ENCODE data around the gene SRXN1. TPM values are rescaled to one million over a fixed set of nuclear protein-coding genes. Genes with fewer than 3 reads are reported as not detected.

SRXN1 gene
- polyA plus RNA-seq, 1 donor from 2014 or later: 6.9 TPM

DNA sequence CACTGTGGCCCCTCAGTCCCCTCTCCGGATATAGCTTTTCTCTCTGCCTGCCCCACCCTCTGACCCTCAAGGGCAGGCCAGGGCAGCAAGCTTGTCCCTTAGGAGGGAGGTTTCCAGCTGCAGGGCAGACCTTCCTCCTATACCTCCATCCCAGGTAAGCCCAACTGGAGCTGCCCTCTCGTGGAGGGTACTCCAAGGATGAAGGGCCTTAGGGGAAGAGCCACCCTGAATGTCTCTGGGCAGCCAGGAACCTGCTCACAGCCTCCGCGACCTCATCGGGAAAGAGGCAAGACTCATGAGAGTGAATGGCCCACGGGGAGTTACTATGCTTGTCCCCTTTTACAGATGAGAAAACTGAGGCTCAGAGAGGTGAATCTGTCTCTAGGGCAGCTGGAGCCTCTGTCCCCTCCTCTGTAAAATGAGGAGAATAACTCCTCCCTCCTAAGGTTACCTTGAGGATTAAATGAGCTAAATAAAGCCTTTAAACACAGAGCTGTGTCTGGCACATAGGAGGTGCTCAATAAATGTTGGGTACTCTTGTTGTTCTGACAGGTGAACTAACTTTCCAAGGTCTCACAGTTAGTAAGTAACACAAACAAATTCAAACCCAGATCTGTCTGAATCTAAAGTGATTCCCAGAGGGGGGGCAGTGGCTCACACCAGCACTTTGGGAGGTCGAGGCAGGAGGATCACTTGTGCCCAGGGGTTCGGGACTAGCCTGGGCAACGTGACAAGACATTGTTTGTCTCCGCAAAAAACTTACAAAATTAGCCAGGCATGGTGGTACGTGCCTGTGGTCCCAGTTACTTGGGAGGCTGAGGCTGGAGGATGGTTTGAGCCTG is 12.1 kb downstream of the SRXN1 start (continued):
- TF ChIP-seq RAD21 (conservative IDR thresholded peaks at IDR 0.05): no peak

DNA sequence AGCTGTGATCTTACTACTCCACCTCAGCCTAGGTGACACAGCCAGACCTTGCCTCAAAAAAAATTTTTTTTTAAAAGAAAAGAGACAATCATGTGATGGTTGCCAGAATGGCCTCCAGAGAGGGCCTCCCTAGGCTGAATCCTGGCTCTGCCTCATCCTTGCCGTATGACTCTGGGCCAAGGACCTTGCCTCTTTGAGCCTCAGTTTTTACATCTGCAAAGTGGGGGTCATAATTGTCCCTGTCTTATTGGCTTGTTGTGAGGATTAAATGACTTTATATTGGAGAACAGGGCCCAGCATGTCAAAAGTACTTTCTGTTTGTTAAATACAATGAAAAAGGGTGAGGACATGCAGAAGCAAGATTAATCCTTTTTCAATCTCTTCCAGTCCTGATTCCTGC is 14.4 kb downstream of the SRXN1 start:
- Histone ChIP-seq H3K9me2 (ENCODE audit: insufficient read depth, low read length) (no peaks in the 10 kb centered on the region), H3K9ac (ENCODE audit: low read length) (no peak overlapping the region), H2AFZ (ENCODE audit: low read depth, low read length) (no peak overlapping the region), H3F3A (ENCODE audit: insufficient read depth, low read length, poor library complexity, severe bottlenecking) (no peaks in the 10 kb centered on the region), H3K4me2 (ENCODE audit: low read length) (no peak overlapping the region), H3K4me3 (ENCODE audit: low read length) (no peak overlapping the region), H3K27me3 (ENCODE audit: insufficient read depth, low read depth, low read length) (no peaks in the 10 kb centered on the region), H3K79me2 (replicated peaks; ENCODE audit: insufficient read depth, low read length) (no peaks in the 10 kb centered on the region), H3K27ac (ENCODE audit: low read length) (no peak overlapping the region), H3K36me3 (ENCODE audit: insufficient read depth, low read length) (no peaks in the 10 kb centered on the region), H4K20me1 (ENCODE audit: insufficient read depth) (no peaks in the 10 kb centered on the region), H3K9me3 (ENCODE audit: low read length) (no peaks in the 10 kb centered on the region)
- no peak for TF ChIP-seq RAD21 (conservative IDR thresholded peaks at IDR 0.05)
- TF ChIP-seq EZH2 (IDR thresholded peaks at IDR 0.05; ENCODE audit: borderline replicate concordance, insufficient read depth, low read length, poor library complexity, severe bottlenecking): no peak
- TF ChIP-seq, protein P1, sequence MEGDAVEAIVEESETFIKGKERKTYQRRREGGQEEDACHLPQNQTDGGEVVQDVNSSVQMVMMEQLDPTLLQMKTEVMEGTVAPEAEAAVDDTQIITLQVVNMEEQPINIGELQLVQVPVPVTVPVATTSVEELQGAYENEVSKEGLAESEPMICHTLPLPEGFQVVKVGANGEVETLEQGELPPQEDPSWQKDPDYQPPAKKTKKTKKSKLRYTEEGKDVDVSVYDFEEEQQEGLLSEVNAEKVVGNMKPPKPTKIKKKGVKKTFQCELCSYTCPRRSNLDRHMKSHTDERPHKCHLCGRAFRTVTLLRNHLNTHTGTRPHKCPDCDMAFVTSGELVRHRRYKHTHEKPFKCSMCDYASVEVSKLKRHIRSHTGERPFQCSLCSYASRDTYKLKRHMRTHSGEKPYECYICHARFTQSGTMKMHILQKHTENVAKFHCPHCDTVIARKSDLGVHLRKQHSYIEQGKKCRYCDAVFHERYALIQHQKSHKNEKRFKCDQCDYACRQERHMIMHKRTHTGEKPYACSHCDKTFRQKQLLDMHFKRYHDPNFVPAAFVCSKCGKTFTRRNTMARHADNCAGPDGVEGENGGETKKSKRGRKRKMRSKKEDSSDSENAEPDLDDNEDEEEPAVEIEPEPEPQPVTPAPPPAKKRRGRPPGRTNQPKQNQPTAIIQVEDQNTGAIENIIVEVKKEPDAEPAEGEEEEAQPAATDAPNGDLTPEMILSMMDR (IDR thresholded peaks at IDR 0.05; ENCODE audit: poor library complexity, severe bottlenecking): no peak
- TF ChIP-seq, protein P2, sequence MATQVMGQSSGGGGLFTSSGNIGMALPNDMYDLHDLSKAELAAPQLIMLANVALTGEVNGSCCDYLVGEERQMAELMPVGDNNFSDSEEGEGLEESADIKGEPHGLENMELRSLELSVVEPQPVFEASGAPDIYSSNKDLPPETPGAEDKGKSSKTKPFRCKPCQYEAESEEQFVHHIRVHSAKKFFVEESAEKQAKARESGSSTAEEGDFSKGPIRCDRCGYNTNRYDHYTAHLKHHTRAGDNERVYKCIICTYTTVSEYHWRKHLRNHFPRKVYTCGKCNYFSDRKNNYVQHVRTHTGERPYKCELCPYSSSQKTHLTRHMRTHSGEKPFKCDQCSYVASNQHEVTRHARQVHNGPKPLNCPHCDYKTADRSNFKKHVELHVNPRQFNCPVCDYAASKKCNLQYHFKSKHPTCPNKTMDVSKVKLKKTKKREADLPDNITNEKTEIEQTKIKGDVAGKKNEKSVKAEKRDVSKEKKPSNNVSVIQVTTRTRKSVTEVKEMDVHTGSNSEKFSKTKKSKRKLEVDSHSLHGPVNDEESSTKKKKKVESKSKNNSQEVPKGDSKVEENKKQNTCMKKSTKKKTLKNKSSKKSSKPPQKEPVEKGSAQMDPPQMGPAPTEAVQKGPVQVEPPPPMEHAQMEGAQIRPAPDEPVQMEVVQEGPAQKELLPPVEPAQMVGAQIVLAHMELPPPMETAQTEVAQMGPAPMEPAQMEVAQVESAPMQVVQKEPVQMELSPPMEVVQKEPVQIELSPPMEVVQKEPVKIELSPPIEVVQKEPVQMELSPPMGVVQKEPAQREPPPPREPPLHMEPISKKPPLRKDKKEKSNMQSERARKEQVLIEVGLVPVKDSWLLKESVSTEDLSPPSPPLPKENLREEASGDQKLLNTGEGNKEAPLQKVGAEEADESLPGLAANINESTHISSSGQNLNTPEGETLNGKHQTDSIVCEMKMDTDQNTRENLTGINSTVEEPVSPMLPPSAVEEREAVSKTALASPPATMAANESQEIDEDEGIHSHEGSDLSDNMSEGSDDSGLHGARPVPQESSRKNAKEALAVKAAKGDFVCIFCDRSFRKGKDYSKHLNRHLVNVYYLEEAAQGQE (IDR thresholded peaks at IDR 0.05; ENCODE audit: borderline replicate concordance): no peak
- no peak for TF ChIP-seq TAF1 (IDR thresholded peaks at IDR 0.05; ENCODE audit: low read depth)
- TF ChIP-seq SMC3 (conservative IDR thresholded peaks at IDR 0.05; ENCODE audit: poor library complexity): no peak
- no peak for TF ChIP-seq EP300 (conservative IDR thresholded peaks at IDR 0.05; ENCODE audit: poor library complexity, severe bottlenecking)
- no peak for TF ChIP-seq MXI1 (conservative IDR thresholded peaks at IDR 0.05; ENCODE audit: poor library complexity, severe bottlenecking)
- TF ChIP-seq POLR2AphosphoS5 (IDR thresholded peaks at IDR 0.05): no peak

DNA sequence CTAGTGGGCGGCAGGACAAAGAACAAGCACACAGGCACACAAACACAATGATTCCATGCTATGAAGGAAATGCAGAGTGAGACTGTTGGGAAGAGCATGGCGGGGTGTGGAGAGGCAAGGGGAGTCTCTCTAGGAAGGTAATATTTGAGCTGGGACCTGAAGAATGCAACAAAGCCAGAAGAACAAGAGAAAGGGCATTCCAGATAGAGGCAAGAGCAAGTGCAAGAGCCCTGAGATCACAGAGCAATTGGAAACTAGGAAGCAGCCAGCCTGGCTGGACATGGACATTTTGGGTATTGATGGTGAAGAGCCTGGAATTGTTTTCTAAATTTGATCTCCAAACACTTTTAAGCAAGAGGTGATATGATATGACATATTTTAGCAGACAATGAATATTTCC is 15.4 kb downstream of the SRXN1 start:
- Histone ChIP-seq H3K27ac (ENCODE audit: low read length) (no peak overlapping the region), H3K4me2 (ENCODE audit: low read length) (no peak overlapping the region), H4K20me1 (ENCODE audit: insufficient read depth) (no peaks in the 10 kb centered on the region), H3F3A (ENCODE audit: insufficient read depth, low read length, poor library complexity, severe bottlenecking) (no peaks in the 10 kb centered on the region), H2AFZ (ENCODE audit: low read depth, low read length) (no peak overlapping the region), H3K79me2 (replicated peaks; ENCODE audit: insufficient read depth, low read length) (no peaks in the 10 kb centered on the region), H3K9me3 (ENCODE audit: low read length) (no peaks in the 10 kb centered on the region), H3K9ac (ENCODE audit: low read length) (no peak overlapping the region), H3K4me3 (ENCODE audit: low read length) (no peak overlapping the region), H3K36me3 (ENCODE audit: insufficient read depth, low read length) (no peaks in the 10 kb centered on the region), H3K27me3 (ENCODE audit: insufficient read depth, low read depth, low read length) (no peaks in the 10 kb centered on the region), H3K9me2 (ENCODE audit: insufficient read depth, low read length) (no peaks in the 10 kb centered on the region)
- no peak for TF ChIP-seq TAF1 (IDR thresholded peaks at IDR 0.05; ENCODE audit: low read depth)
- no peak for TF ChIP-seq EZH2 (IDR thresholded peaks at IDR 0.05; ENCODE audit: borderline replicate concordance, insufficient read depth, low read length, poor library complexity, severe bottlenecking)
- TF ChIP-seq RAD21 (conservative IDR thresholded peaks at IDR 0.05): no peak
- TF ChIP-seq MXI1 (conservative IDR thresholded peaks at IDR 0.05; ENCODE audit: poor library complexity, severe bottlenecking): no peak
- no peak for TF ChIP-seq POLR2AphosphoS5 (IDR thresholded peaks at IDR 0.05)
- TF ChIP-seq, protein P2 (IDR thresholded peaks at IDR 0.05; ENCODE audit: borderline replicate concordance): no peak
